HUES6 (cell line): ENCODE results near the gene AMPD3.

Source experiments
- H3K27ac ChIP-seq: 2 replicates; pipeline ENCODE4 v1.7.0; 2013; ENCODE audit warnings: low read depth, mild to moderate bottlenecking, low read length, inconsistent platforms
- H3K27me3 ChIP-seq: 2 replicates; pipeline ENCODE4 v1.6.1; 2013; ENCODE audit warnings: low read length; ENCODE audit not compliant: control insufficient read depth, insufficient read depth
- H3K36me3 ChIP-seq: 2 replicates; pipeline ENCODE4 v1.6.1; 2013; ENCODE audit warnings: low read length; ENCODE audit not compliant: control insufficient read depth, insufficient read depth
- H3K4me1 ChIP-seq: 2 replicates; pipeline ENCODE4 v1.6.1; 2013; ENCODE audit warnings: low read length; ENCODE audit not compliant: control insufficient read depth, insufficient read depth
- H3K4me3 ChIP-seq: 2 replicates; pipeline ENCODE4 v1.5.1; 2013; ENCODE audit warnings: low read depth, low read length
- H3K9ac ChIP-seq: one replicate; pipeline ENCODE4 v1.6.1; 2013; ENCODE audit warnings: mild to moderate bottlenecking, low read length
- H3K9me3 ChIP-seq: 2 replicates; pipeline ENCODE4 v1.6.1; 2013; ENCODE audit warnings: low read depth, low read length; ENCODE audit not compliant: control insufficient read depth, insufficient read depth

Gene AMPD3

GRCh38 chr11:10450462-10451425 is 4.3 kb upstream of the AMPD3 start:
- Histone ChIP-seq H3K27ac (no peak overlapping the region), H3K9me3 (no peaks in the 10 kb centered on the region), H3K27me3 (peaks cover 34% of the 10 kb centered on the region), H3K9ac (peak overlapping the region; percentile 75), H3K36me3 (no peaks in the 10 kb centered on the region), H3K4me3 (peak overlapping the region; percentile 84), H3K4me1 (peaks cover 18% of the 10 kb centered on the region)

GRCh38 chr11:10451426-10452116 is 3.5 kb upstream of the AMPD3 start:
- Histone ChIP-seq H3K27me3 (peaks cover 34% of the 10 kb centered on the region), H3K9me3 (no peaks in the 10 kb centered on the region), H3K9ac (no peak overlapping the region), H3K27ac (no peak overlapping the region), H3K4me3 (peak overlapping the region; percentile 84), H3K36me3 (no peaks in the 10 kb centered on the region), H3K4me1 (peaks cover 26% of the 10 kb centered on the region)

- Histone ChIP-seq H3K27me3 (peaks cover 34% of the 10 kb centered on the region), H3K9ac (no peak overlapping the region)
Observed at GRCh38 chr11:10452211-10452767, 2.8 kb upstream of the AMPD3 start.

GRCh38 chr11:10453261-10453660 is 1.8 kb upstream of the AMPD3 start:
- Histone ChIP-seq H3K9ac (no peak overlapping the region), H3K27me3 (peaks cover 34% of the 10 kb centered on the region), H3K27ac (no peak overlapping the region), H3K4me3 (no peak overlapping the region), H3K4me1 (peaks cover 27% of the 10 kb centered on the region), H3K36me3 (no peaks in the 10 kb centered on the region), H3K9me3 (no peaks in the 10 kb centered on the region)

More at GRCh38 chr11:10452211-10452767, 2.8 kb upstream of the AMPD3 start:
- no peaks in the 10 kb centered on the region for H3K9me3 ChIP-seq
- H3K4me3 ChIP-seq: no peak overlapping the region
- peaks cover 27% of the 10 kb centered on the region for H3K4me1 ChIP-seq
- no peaks in the 10 kb centered on the region for H3K36me3 ChIP-seq
- H3K27ac ChIP-seq: no peak overlapping the region

GRCh38 chr11:10455637-10456487 is 798 bp downstream of the AMPD3 start:
- Histone ChIP-seq H3K4me1 (peaks cover 33% of the 10 kb centered on the region), H3K27me3 (peaks cover 17% of the 10 kb centered on the region), H3K4me3 (peak overlapping the region; percentile 7), H3K9me3 (no peaks in the 10 kb centered on the region), H3K9ac (no peak overlapping the region), H3K27ac (no peak overlapping the region), H3K36me3 (no peaks in the 10 kb centered on the region)

- peaks cover 29% of the 10 kb centered on the region for H3K4me1 ChIP-seq
- no peak overlapping the region for H3K4me3 ChIP-seq
- H3K27me3 ChIP-seq: peaks cover 10% of the 10 kb centered on the region
- H3K9ac ChIP-seq: no peak overlapping the region
- no peaks in the 10 kb centered on the region for H3K36me3 ChIP-seq
- H3K9me3 ChIP-seq: no peaks in the 10 kb centered on the region
- no peak overlapping the region for H3K27ac ChIP-seq
Observed at GRCh38 chr11:10456519-10456918, 1.5 kb downstream of the AMPD3 start.

GRCh38 chr11:10457901-10458300 is 2.8 kb downstream of the AMPD3 start:
- H3K9ac ChIP-seq: no peak overlapping the region
- H3K27ac ChIP-seq: no peak overlapping the region
- no peaks in the 10 kb centered on the region for H3K9me3 ChIP-seq
- H3K27me3 ChIP-seq: peaks cover 6% of the 10 kb centered on the region; the same call in 1 of the 2 replicates
- peaks cover 28% of the 10 kb centered on the region for H3K4me1 ChIP-seq
- H3K4me3 ChIP-seq: no peak overlapping the region
- no peaks in the 10 kb centered on the region for H3K36me3 ChIP-seq

GRCh38 chr11:10459029-10459970 is 4.2 kb downstream of the AMPD3 start:
- no peaks in the 10 kb centered on the region for H3K27me3 ChIP-seq
- no peaks in the 10 kb centered on the region for H3K36me3 ChIP-seq
- H3K27ac ChIP-seq: no peak overlapping the region
- no peak overlapping the region for H3K4me3 ChIP-seq
- peaks cover 28% of the 10 kb centered on the region for H3K4me1 ChIP-seq
- H3K9me3 ChIP-seq: no peaks in the 10 kb centered on the region
- no peak overlapping the region for H3K9ac ChIP-seq

GRCh38 chr11:10460611-10461275 is 5.7 kb downstream of the AMPD3 start:
- Histone ChIP-seq H3K27ac (no peak overlapping the region), H3K9me3 (no peaks in the 10 kb centered on the region), H3K4me3 (no peak overlapping the region), H3K27me3 (no peaks in the 10 kb centered on the region), H3K9ac (no peak overlapping the region), H3K4me1 (peaks cover 19% of the 10 kb centered on the region), H3K36me3 (no peaks in the 10 kb centered on the region)
